Measurements from ENCODE around the gene PDZD7. TPM values are rescaled to one million over a fixed set of nuclear protein-coding genes. Genes with fewer than 3 reads are reported as not detected.

The PDZD7 gene
- polyA plus RNA-seq, 1 of the 3 experiments (the other 2 are of a cell fraction): 1.9 TPM

GRCh38 chr10:101052285-101052684 lies 21.4 kb upstream of the PDZD7 start:
- peak overlapping the region; percentile 50; the same call in 1 of the 2 replicates for H2AFZ ChIP-seq (ENCODE audit: low read depth)
- no peaks in the 10 kb centered on the region for H3K9me2 ChIP-seq
- peaks cover 4 to 5% of the 10 kb centered on the region in 2 experiments; a peak in 1 of 4 replicates for H3K4me1 ChIP-seq (ENCODE audit: control insufficient read depth in 1 of 2, insufficient read depth in 2 of 2, low read depth in 1 of 2, low read length in 1 of 2)
- peak overlapping the region; percentile 26 for H3K4me2 ChIP-seq
- H3K36me3 ChIP-seq (replicated peaks in 1 of 2; ENCODE audit: control insufficient read depth in 1 of 2, insufficient read depth in 2 of 2, low read length in 1 of 2): no peaks in the 10 kb centered on the region
- peak overlapping the region; percentile 30; the same call in 1 of the 2 replicates for H3K9ac ChIP-seq
- POLR2A ChIA-PET: interaction anchor here (1.8 kb wide), 1 partner anchor 9 kb away, joined by 8 read pairs; no protein-coding TSS in a partner anchor
- no peak for DNase-seq
- 25% methylated on average over 3 of the region's 3 CpGs for WGBS (ENCODE audit: low lambda C conversion rate)
- H4K20me1 ChIP-seq (ENCODE audit: insufficient read depth): no peaks in the 10 kb centered on the region
- H3K9me3 ChIP-seq: no peaks in the 10 kb centered on the region
- CTCF ChIA-PET: interaction anchor here (1.0 to 7.5 kb wide), 15 partner anchors 9 to 490 kb away, joined by 3 to 70 read pairs (median 12); partner anchors contain the start of genes KAZALD1, PDZD7 and SFXN3
- H3K27me3 ChIP-seq (ENCODE audit: insufficient read depth): no peaks in the 10 kb centered on the region
- peak overlapping the region in 1 of 2 experiments; percentile 62; a peak in 2 of 4 replicates for H3K27ac ChIP-seq (ENCODE audit: low read depth in 2 of 2, low read length in 1 of 2)
- H3F3A ChIP-seq (replicated peaks; ENCODE audit: insufficient read depth): peaks cover 11% of the 10 kb centered on the region
- H3K79me2 ChIP-seq (ENCODE audit: insufficient read depth): peaks cover 41% of the 10 kb centered on the region
- H3K4me3 ChIP-seq (ENCODE audit: low read depth in 2 of 2, low read length in 1 of 2): no peak overlapping the region
- no peak for TF ChIP-seq TAF1 (IDR thresholded peaks at IDR 0.05; ENCODE audit: borderline replicate concordance, low read depth, low read length)
- TF ChIP-seq FOXJ3 (CRISPR knock-in tag; IDR thresholded peaks at IDR 0.05): no peak
- TF ChIP-seq CHD2 (IDR thresholded peaks at IDR 0.05; ENCODE audit: low read length, partially characterized antibody): no peak
- TF ChIP-seq REST (IDR thresholded peaks at IDR 0.05; ENCODE audit: low read depth, low read length): no peak
- TF ChIP-seq USF1 (IDR thresholded peaks at IDR 0.05; ENCODE audit: borderline replicate concordance, low read depth): no peak
- TF ChIP-seq TEAD4 (IDR thresholded peaks at IDR 0.05; ENCODE audit: borderline replicate concordance, insufficient read depth): no peak
- no peak for TF ChIP-seq IRF3 (IDR thresholded peaks at IDR 0.05; ENCODE audit: low read depth, low read length)
- no peak for TF ChIP-seq EP300 (IDR thresholded peaks at IDR 0.05; ENCODE audit: borderline replicate concordance in 1 of 2, low read depth in 1 of 2, low read length in 1 of 2)
- no peak for TF ChIP-seq RFX5 (IDR thresholded peaks at IDR 0.05; ENCODE audit: low read length)
- TF ChIP-seq GABPA (IDR thresholded peaks at IDR 0.05; ENCODE audit: low read depth): no peak
- no peak for TF ChIP-seq RAD21 (IDR thresholded peaks at IDR 0.05; ENCODE audit: low read length)
- TF ChIP-seq NRF1 (IDR thresholded peaks at IDR 0.05; ENCODE audit: low read depth, low read length): no peak
- 0 out of 2 replicates have a peak, but pooled peaks have one; percentile 18 for TF ChIP-seq PBX3 (IDR thresholded peaks at IDR 0.05)
- peak; percentile 50; the same call in 1 of the 2 replicates for TF ChIP-seq TCF12 (IDR thresholded peaks at IDR 0.05)
- no peak for TF ChIP-seq ELF1 (IDR thresholded peaks at IDR 0.05)
- TF ChIP-seq ZBTB33 (IDR thresholded peaks at IDR 0.05; ENCODE audit: borderline replicate concordance, low read depth): no peak
- TF ChIP-seq FOSL2 (IDR thresholded peaks at IDR 0.05; ENCODE audit: borderline replicate concordance, low read depth): peak; percentile 90
- no peak for TF ChIP-seq SIN3A (IDR thresholded peaks at IDR 0.05; ENCODE audit: borderline replicate concordance, low read depth, low read length)
- TF ChIP-seq RXRA (IDR thresholded peaks at IDR 0.05; ENCODE audit: borderline replicate concordance, low read depth): no peak
- TF ChIP-seq EZH2phosphoT487 (IDR thresholded peaks at IDR 0.05; ENCODE audit: borderline replicate concordance, low read depth): no peak
- TF ChIP-seq USF2 (IDR thresholded peaks at IDR 0.05; ENCODE audit: borderline replicate concordance, low read depth, low read length): no peak
- TF ChIP-seq SMC3 (IDR thresholded peaks at IDR 0.05; ENCODE audit: low read depth, low read length): no peak
- peak; percentile 68; the same call in 1 of the 2 replicates for TF ChIP-seq MAX (IDR thresholded peaks at IDR 0.05; ENCODE audit: low read depth)
- TF ChIP-seq FOXM1 (IDR thresholded peaks at IDR 0.05; ENCODE audit: low read depth): no peak
